Fibroblast of skin of back (primary cell): Measurements from ENCODE around the gene TIAM2.
"Not testable (repeated sequence)": the region's sequence is repeated elsewhere in the genome, so short reads cannot be mapped to it uniquely, and the experiment has no call there.

ENCODE experiments used
- DNase-seq: peaks from one replicate; pipeline ENCODE4 v3.0.0-alpha.2; 2013

TIAM2 gene

DNA sequence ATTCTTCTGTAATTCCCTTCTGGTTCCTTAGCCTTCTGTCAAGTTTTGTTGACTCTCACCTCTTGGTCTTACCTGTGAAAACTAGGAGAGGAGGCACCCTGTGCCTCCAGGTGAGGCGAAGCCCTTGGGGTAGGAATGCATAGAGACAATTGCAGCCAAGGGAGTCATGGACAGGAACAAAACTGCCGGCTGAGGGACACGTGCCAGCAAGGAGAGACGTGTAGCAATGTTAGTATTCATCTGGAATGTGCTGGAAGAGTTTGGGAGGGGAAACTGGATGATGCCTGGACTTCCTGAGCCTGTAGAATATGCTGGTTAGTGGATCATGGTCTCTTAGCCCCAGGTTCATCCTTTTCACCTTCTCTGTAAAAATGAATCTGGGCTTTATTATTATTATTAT, 3.9 kb upstream of the TIAM2 start:
- peak; percentile 27 for DNase-seq

DNA sequence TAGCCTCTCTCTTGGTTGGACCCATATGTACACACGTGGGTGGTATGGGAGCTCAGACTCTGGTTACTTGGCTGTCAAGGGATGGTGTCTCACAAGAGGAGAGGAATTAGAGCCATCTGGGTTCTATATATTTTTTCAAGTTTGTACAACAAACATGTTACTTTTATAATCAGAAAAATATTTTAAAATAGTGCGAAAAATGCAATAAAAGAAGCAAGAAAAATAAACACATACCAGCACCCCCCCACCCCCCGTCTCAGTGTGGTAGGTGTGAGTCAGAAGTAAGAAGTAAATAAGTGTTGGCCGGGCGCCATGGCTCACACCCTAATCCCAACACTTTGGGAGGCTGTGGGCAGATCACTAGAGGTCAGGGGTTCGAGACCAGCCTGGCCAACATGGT, 2.1 kb upstream of the TIAM2 start:
- DNase-seq = peak; percentile 52

DNA sequence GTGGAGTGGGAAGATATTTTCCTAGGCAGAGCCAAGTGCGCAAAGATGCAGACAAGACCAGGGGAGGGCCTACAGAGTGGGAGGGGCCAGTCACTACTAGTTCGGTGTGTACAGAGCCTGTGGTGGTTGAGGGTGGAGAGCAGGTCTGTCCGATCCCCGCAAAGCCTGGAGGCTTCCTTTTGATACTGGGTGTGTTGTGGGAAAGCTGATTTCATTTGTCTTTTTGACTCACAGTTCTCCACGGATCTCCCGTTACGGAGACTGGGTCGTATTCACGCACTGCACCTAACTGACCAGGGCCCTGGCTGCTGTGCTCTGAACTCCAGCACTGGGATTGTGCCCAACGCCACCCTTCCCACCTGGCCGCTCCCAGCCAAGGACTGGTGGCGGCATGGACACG, 1.4 kb upstream of the TIAM2 start:
- DNase-seq = no peak

DNA sequence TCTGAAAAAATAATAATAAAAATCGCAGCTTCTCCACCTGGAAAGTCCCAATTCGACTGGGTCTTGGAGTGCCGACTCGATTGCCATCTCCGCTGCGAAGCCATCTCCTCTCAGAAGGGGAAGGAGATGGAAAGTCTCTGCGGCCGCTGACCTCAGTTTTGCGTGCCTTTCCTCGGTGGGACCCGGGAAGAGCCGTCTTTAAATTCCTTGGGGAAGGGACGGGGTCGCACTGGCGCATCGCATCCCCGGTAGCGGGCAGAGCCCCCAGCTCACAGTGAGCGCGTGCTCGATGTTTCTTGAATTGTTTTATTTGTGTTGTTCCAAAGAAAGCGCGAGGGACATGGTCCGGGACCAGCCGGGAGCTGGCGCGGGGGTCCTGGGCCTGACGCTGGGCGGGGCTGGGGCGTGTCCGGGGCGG, 270 bp upstream of the TIAM2 start:
- no peak for DNase-seq

DNA sequence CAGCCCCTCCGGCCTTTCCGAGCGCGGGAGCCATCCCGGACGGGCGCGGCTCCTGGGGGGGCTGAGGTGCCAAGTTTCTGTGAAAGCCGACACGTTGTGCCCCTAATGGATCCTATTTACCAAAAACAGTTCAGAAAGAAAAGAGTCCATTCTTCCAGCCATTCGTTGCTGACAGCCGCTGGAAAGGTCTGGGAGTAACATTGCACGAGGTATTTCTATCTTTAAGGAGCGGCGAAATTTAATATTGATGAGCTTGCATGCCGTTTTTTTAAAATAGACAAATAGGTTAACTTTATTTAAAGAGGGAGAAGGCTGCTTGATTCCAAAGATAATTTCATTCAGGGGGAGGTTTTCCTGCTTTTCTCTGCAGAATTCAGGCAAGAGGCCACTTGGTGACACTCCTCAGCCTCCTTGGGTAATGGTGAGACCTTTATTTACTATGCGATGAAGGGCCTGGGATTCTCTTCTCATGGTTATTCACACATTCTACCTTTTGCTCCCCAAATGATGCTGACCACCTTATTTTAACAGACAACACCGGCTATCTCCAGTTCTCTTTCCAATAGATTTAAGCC, 988 bp downstream of the TIAM2 start:
- no peak for DNase-seq

DNA sequence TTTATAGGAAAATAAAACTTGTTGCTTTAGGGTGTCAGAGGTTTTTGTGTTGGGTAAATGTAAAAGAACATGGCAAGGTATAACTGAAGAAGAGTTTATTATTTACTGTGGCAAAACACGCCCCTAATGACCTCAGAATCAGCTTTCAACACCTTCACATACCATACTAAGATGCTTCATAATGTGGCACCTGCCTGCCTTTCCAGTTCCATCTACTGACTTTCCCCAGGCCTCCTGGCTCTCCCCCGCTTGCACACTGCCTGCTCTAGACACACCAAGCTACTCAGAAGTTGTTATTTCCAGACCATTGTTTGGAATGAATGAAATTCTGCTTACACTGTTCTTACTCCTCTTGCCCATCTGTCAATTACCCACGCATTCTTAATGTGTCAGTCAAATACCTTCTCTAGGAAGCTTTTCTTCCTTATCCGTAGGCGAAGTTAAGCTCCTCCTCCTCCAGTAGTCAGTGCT, 1.8 kb downstream of the TIAM2 start:
- no peak for DNase-seq

DNA sequence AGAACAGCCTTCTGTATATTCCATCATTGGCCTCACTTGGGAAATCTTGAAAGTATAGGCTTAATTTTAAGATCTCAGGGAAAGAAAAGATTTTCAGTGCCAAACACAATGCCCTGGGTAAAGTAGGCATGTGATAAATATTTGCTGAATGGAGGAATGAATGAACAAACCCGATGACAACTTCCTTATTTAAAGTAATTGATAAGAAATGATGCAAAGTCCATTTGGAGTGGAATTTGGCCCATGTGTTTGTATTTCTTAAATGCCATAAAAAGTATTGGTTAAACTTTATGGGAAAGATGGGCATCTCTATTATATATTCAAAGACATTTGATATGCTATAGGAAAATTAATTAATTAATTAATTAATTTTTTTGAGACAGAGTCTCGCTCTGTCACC, 3.7 kb downstream of the TIAM2 start:
- DNase-seq = no peak

DNA sequence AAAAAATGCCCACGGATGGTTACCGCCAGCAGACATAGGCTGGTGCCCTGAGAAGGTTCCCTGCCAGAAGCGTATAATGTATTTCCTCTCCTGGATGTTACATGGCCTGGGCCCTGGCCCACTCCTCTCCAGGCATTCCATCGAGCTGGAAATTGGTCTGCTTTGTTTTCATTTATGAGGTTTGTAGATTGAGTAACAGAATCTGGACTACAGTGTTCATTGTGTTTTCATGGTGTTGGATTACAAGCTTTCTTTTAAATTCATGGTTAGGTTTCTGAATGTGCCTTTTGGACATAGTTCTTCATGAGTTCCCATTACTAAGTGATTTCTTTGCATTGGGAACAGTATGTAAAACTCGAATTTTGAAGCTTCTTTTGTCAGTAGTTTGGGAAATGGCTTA, 6.4 kb downstream of the TIAM2 start:
- peak; percentile 54 for DNase-seq

DNA sequence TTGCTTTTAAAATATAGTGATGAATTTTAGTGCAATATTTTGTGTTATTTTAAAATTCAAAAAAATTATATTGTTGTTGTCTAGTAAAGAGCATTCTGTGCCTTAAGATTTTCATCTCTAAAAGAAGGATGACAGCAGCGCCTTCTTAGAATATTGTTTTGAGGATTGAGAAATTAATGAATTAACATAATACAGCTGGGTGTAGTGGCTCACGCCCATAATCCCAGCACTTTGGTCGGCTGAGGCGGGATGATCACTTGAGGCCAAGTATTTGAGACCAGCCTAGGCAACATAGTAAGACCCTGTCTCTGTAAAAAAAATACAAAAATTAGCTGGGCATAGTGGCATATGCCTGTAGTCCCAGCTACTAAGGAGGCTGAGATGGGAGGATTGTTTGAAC, 6.8 kb downstream of the TIAM2 start:
- no peak for DNase-seq

DNA sequence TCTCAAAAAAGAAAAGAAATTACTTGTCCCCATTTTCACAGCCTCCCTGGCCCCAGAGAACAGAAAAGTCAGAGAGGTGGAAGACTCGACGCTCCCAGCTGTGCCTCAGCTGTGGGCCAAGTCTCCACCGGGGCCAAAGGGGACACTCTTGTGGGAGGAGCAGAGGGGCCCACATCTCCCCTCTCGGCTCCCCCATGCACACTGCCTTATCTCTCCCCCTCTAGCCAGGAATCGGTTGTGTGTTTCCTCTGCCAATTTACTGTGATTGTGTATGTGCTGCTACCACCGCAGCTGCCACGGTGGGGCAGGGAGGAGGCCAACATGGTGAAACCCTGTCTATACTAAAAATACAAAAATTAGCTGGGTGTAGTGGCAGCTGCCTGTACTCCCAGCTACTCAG, 8.4 kb downstream of the TIAM2 start:
- no peak for DNase-seq

DNA sequence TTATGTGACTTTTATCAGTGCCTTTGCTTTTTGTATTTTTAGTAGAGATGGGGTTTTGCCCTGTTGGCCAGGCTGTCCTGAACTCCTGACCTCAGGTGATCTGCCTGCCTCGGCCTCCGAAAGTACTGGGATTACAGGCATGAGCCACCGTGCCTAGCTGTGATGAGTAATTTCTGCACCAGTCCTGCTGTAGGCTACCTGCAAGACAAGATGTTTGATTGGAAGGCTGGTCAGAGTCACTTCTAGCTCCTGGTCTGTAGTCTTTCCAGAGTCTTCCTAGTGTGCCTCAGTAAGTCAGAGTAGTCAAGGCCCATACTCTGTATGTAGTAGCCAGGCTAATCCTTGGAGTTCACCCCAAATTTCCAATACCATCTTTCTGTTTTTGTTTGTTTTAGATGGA, 8.9 kb downstream of the TIAM2 start:
- DNase-seq = no peak

DNA sequence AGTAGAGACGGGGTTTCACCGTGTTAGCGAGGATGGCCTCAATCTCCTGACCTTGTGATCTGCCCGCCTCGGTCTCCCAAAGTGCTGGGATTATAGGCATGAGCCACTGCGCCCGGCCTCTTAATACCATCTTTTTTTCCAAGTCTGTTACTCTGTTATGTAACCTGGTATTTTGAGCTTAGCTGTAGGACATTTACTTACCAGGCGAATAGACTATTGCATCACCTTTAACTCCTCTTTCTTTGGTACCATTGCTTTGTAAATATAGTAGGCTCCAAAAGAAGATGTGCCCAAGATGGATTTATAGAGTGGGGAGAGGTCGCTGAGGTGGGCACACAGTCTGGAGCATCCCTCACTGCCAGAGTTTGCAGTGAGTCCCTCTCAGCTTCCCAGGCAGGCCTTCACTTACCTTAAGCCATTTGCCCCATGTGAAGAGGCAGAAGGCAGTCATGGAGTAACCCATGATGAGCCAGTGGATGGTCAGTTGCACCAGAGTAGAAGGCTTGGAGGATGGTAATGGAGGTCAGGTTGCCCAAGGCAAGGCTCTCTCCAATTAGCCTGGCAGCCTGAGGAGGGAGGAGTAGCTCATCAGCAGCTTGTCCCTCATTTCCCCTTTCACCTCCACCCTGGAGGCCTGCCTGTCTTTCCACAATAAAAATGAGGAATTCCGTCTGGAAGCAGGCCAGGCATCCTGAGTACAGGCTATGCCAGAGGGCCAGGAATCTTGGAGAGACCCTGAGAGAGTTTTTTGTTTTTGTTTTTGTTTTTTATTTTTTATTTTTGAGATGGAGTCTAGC, 9.7 kb downstream of the TIAM2 start:
- DNase-seq = no peak

DNA sequence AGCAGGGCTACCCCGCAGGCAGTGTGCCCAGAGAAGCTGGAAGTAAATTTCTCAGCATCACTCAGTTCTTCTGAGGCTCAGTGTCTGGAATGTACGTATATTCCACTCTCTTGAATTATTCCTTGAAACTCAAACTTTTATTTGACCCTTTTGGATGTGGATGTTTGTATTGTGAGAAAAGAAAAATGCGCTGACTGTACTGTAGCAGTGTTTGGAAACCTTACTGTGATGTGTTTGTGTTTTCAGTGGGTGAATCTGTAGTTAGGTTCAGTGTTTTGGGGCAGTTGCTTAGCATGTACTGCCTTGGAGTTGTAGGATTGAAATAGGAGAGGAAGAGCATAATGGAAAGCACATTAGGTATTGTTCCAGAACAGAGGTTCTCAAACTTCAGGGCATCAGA, 13.5 kb downstream of the TIAM2 start:
- DNase-seq = no peak

DNA sequence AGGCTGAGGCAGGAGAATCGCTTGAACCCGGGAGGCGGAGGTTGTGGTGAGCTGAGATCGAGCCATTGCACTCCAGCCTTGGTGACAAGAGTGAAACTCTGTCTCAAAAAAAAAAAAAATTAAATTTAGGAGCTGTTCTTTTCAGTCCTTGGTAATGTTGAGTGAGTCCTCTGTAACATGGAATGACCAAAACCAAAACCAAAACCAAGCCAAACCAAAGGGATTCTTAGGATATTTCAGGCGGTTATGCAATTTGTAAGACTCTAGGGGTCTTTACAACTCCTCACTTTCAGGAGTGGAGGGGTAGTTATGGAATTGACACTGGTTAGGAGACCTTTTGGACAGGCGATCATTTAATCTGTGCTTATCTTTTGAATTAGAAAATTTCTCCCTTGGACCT, 15.8 kb downstream of the TIAM2 start:
- DNase-seq = no peak

DNA sequence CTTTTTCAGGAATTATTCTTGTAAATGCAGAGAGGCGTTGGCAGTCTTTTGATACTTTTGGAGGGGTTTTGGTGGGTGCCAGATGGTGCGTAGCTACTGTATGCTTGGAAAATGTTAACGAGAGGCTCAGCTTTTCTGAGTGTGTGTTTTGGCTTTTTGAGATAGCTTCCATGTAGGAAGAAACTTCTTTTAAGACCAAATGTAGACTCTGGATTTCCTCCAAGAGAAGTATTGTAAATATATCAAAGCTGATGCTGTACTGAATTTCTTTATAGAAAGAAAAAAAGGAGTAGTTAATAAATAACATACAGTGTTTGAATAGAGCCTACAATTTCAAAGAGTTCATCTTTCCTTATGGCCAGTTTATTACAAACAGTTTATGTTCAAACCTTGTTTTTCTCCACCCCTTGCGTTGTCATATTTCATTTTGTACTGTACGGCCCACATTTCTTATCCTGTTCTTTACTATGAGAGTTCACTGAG, 16.7 kb downstream of the TIAM2 start:
- DNase-seq = no peak

DNA sequence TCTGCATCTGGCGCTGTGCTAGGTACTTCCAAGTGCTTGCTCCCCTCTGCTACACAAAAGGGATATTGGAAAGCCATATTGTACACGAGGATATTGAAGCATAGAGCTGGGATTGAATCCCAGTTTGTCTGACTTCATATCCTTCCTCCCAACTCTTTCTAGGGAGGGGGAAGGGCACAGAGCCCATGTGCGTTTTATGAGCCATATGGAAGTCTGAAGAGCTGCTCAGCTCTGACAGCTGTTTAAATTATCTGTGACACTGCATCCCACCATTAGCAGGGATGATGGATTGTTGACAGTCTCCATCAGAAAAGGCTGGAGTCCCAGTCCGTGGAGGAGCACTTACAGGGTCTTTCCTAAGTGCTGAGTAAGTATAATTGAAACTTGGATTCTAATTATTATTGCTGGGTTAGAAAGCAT, 18.4 kb downstream of the TIAM2 start:
- DNase-seq = peak; percentile 36

DNA sequence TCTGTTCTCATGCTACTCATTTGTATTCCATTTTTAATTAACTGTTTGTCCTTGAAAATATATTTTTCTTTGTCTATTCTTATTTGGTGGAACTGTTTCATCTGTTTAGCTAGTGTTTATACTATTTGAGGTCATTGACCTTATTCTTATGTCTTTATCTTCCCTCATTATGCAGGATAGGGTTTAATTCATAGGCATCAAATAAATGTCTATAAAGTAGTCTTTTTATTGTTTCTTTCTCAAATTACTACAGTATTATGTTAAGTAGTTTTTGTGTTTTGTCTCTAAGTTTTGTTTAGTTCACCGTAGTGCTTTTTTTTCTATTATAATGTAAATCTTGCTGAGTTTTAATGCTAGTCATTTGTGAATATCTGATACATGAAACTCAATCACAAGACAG, 19.0 kb downstream of the TIAM2 start:
- DNase-seq = no peak

DNA sequence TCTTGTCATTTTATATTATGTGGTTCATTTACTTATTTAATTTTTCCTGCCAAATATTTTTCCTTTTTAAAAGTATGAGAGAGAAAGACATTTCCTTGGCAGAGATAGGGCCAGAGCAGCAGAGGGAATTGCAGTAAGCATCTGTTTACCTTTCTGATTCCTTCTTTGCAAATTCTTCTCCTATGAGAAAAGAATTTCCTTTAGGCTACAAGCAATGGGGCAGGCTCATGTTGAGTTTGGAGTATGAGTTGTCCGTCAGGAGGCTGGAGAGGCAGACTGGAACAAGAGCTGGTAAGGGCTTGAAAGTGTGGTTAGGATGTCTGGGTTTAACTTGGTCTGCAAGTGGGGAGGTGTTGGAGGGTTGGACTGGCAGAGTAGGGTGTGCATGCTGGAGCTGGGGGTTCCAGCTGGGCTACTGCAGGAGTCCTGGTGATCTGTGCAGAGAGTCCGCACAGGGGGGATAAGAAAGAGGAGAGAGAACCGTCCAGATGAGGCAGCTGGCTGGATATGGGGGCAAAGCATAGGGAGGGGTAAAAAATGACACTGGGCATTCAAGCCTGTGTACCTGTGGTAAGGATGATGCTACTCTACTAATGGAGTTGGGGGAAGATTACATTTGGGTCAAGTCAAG, 19.7 kb downstream of the TIAM2 start:
- peak; percentile 88 for DNase-seq

DNA sequence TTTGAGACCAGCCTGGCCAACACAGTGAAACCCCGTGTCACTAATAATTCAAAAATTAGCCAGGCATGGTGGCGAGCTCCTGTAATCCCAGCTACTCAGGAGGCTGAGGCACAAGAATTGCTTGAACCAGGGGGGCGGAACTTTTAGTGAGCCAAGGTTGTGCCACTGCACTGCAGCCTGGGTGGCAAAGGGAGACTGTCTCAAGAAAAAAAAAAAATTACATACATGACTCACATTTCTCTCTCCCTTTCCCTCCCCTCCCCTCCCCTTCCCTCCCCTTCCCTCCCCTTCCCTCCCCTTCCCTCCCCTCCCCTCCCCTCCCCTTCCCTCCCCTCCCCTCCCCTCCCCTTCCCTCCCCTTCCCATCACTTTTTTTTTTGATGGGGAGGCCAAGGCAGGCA, 23.3 kb downstream of the TIAM2 start:
- not testable (repeated sequence) for DNase-seq

DNA sequence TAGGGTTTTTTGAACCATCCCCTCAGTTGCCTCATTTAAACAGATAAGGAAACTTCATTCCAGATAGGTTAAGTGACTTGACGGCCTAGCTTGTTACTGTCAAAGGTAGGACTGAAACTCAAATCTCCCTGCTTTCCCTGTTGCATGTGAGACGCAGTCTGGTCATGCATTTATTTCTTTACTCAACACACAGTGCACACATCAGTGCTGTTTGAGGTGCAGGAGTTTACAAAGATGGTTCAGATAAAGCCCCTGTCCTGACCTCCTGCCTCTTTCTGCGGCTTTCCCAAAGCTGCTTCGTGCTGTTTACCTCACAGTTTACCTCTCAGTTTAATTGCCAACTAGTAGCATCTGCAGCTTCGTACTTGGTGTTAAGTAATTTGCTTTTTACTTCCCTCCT, 26.6 kb downstream of the TIAM2 start:
- DNase-seq = no peak

DNA sequence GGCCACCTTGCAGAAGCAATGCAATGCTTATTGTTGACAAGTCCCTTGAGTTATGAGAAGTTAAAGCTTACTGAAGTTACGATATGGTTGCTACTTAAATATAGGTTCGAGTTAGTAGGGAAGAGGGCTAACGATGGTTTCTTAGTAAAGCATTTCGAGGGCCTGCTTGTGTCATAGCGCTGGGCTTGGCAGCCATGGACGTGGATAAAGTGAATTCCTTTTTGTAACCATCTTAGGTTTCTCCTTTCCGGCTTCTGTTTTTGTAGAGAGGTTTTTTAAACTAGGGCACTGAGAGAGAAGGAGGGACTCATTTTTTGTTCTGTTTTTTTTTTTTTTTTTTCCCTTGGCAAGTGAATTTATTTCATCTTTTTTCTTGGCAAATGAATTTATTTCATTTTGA, 27.6 kb downstream of the TIAM2 start:
- no peak for DNase-seq

DNA sequence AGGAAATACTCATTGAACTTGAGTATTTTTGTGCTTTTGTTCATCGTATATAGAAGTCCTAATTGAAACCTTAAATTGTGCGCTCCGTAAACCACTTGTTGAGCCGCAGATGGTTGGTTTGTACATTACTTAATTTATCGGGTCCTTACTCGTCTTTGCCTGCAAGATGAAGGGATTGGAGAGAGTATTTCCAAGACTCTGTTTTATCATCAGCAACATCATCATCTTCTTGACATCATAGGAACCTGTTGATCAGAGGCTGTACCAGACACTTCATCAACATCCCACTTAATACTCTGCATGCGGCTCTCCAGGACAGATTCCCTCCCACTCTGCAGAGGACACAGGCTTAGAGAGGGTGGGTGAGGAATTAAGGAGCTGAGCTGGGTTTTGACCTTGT, 28.6 kb downstream of the TIAM2 start:
- no peak for DNase-seq

DNA sequence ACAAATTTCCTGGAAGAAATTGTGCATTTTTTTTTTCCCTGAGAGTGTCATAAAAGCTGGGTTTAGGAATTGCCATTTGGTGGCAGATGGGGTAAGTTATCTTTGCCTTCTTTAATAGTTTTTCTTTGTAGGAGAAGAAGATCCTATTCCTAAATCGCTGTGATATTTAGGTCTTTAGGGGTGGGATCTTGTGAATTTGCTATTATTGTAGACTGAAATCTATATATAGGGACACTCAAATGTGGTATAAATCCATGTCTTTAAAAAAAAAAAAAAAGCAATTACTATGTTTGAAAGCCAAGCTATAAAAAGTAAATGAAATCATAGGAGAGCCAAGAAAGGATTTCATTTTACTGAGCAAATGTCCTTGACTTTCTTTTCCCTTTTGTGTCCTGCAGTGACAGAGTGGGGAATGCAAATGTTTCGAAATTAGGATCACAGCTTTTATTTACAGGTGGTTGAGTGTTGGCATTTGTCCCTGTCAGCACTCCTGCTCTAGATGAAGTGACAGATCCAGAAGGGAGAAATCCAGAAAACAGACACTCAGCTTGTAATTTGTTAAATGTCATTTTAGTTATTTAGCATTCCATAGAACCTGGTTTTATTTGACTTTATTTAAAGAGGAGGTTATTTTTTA, 29.4 kb downstream of the TIAM2 start:
- DNase-seq = no peak
